Measurements from ENCODE around the gene CCR5AS.
"Not testable (repeated sequence)": the region's sequence is repeated elsewhere in the genome, so short reads cannot be mapped to it uniquely, and the experiment has no call there.

The CCR5AS gene

DNA sequence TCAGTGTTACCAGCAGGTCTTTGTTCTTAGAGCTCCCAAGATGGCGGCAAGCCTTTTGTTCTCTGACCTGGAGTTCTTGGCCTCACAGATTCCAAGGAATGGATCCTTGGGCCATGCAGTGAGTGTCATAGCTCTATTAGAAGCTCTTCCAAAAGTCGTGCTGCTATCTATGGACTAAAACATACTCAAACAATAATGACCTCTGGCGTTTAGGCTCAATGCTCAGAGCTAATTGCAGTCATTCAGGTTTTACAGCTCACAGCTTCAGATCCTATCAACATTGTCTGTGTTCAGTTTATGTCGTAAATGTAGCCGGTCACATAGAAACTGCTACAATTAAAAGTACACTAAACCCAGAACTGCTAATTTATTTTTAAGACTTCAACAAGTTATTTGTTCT, 22.4 kb upstream of the CCR5AS start:
- no peak for DNase-seq (ENCODE audit: low read depth)

DNA sequence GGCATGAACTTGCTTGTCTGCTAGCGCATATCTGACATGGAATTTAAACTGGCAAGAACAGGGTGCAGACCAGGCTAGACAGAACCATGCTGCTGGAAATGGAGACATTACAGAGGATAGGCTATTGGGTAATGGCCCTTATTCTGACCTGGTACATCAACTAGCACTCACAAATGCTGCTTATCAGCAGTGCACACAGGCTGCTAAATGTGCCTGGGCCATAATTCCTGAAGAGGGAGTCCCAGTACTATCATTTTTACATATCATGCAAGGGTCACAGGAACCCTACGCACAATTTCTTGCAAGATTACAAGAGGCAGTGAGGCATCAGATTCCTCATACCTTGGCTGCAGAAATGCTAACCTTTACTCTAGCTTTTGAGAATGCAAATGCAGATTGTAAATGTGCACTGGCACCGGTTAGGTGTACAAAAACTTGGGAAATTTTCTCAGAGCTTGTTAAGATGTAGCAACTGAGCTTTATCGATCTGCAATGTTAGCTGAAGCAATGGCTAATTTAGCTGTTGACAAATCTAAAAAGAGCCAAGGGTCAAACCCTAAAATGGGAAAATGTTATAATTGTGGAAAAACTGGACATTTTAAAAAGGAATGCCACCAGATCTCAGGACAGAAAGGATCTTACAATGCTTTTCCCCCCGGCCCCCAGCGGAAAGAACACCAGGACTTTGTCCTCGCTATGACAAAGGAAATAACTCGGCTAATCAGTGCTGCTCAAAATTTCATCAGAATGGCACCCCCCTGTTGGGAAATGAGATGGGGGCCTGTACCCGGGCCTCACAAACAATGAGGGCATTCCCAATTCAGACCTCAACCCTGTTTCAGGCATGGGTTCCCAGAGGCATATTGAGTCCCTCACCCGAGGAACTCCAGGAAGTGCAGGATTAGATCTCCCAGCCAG, 21.3 kb upstream of the CCR5AS start:
- DNase-seq (ENCODE audit: low read depth) = no peak

GRCh38 chr3:46427404-46427803, 20.5 kb upstream of the CCR5AS start:
- not testable (repeated sequence) for DNase-seq (ENCODE audit: low read depth)

- not testable (repeated sequence) for DNase-seq (ENCODE audit: low read depth)
These were observed 19.6 kb upstream of the CCR5AS start for GRCh38 chr3:46426476-46426875.

GRCh38 chr3:46423588-46423987, 16.7 kb upstream of the CCR5AS start:
- no peak for DNase-seq (ENCODE audit: low read depth)

DNA sequence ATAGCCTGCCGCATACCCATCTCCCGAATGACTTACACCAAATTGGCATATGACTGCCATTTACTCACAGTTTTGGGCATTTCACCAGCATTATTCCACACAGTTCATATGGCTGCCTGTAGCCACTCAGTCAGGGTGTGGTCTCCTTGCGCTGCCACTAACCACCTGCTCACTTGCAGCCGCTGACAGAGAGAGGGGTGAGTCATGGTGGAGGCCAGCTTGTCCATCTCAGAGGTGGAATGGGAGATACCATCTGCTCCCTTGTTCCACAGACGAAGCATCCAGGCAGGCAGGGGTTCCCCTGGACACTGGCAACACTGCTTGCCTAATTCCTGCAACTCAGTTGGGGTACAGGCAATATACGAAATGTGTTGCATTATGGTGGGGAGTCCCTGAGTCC, 15.8 kb upstream of the CCR5AS start:
- DNase-seq (ENCODE audit: low read depth) = no peak

DNA sequence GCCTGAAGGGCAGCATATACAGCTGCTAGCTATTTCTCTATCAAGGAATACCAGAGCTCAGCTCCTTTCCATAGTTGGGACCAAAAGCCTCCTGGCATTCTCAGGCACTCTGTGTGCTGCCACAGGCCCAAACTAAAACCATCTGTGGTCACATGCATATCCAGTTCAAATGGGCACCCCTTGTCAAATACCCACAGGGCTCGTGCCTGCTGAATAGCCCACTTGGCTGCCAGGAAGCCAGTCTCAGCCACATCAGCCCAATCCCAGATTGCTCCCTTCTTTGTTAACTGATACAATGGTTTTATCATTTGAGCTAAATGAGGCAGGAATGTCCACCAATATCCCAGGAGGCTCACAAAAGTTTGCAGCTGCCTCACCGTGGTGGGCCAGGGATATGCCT, 14.1 kb upstream of the CCR5AS start:
- no peak for DNase-seq (ENCODE audit: low read depth)

DNA sequence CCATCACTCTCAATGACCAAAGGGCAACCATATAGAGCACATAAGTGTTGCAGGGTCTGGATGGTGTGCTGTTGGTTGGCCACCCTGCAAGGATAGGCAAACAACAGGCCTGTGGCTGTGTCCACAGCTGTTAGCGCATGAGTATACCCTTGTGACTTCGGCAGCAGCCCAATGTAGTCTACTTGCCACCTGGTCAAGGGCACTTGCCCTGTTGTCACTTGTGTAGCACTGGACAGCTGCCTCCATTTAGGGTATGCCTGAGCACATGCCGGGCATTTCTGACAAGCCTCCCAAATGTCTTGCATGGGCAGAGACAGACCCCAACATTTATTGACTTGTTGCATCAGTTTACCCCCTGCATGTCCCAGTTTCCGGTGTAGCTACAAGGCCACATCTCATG, 12.9 kb upstream of the CCR5AS start:
- no peak for DNase-seq (ENCODE audit: low read depth)

DNA sequence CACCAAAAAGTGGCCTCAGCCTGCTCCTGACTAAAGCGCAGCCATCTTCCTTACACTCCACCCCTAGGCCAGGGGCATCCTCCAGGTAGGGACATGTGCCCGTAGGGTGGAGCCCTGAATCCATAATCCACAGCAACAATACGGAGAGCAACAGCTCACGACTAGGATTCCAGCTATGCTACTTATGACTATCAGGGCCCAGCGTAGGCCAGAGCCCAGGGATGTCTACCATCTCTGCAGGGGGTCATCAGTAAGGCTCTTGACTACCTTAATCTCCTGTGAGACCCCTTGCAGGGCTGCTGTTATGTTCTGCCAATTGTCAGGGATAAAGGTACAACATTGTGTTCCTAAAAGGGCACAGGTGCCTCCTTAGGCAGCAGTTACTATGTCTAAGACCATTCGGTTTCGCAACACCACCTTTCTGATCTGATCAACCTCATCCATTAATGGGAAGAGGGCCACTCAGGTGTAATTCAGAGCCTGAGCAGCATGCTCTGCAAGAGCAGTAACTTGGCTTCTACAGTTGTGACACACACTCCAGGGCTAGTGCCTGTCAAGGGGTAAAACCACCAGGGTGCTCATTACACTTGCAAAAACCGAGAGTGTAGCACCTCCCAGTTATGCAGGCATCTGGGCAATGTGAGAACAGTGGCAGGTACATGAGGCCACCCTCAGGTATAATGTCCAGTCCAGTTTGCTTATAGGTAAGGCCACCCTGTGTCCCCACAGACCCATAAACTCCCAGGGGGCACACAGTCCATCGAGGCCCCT, 11.2 kb upstream of the CCR5AS start:
- no peak for DNase-seq (ENCODE audit: low read depth)

- DNase-seq (ENCODE audit: low read depth) = no peak
These were observed 10.1 kb upstream of the CCR5AS start for GRCh38 chr3:46416811-46417510.

DNA sequence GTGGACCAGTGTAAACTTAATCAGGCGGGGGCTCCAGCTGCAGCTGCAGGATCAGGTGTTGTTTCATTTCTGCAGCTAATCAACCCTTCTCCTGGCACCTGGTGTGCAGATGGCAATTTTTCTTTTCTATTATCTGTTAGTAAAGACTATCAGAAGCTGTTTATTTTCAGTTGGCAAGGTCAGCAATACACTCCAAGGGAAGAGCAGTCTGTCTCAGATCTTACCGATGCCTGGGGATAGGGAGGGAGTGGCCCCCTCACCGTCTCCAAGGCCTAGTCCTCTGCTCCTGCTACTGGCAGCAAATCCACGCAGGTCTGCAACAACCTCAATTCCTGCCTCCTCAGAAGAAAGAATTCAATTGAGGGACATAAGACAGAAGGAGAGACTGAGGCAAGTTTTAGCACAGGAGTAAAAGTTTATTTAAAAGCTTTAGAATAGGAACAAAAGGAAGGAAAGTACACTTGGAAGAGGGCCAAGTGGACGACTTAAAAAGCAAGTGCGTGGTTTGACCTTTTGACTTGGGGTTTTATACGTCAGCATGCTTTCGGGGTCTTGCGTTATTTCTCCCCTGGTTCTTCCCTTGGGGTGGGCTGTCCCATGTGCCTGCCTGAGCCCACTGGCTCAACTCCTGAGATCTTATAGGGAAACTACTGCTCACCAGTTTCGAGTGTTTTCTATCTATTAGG, 9.4 kb upstream of the CCR5AS start:
- DNase-seq (ENCODE audit: low read depth) = no peak

DNA sequence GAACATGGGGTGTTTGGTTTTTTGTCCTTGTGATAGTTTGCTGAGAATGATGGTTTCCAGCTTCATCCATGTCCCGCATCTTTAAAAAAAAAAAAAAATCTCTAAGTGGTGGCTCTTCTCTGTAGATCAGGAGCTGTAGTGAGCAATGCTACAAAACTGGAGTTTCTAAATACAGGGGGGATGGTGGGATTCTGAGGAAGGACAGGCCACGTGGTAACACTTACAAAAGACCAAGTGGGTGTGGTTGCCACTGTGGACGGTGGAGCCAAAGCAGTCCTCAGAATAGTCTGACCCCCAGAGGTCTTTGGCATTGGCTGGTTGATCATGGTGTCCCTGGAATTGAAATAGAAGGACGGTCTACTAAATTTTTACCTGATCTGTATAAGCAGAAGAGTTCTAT, 7.9 kb upstream of the CCR5AS start:
- DNase-seq (ENCODE audit: low read depth) = no peak

DNA sequence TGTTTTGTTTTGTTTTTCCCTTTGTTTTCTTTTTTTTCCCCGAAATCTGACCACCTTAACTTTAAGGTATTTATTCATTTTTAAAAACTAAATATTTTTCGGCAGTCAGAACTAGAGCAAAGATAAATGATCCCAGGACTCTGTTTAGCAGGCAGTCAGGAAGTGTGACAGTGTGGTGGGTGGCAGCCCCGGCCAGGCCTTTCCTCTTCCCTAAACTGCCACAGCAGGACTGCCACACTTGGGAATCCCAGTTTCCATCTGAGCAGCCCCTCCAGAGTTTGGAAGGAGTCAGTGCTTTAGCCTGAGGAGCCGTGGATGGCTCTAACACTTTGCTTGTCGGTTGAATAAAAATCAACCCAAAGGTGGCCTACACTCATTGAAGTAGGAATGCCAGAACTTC, 7.1 kb upstream of the CCR5AS start:
- no peak for DNase-seq (ENCODE audit: low read depth)

GRCh38 chr3:46412786-46413298, 6.0 kb upstream of the CCR5AS start:
- DNase-seq (ENCODE audit: low read depth) = no peak

- no peak for DNase-seq (ENCODE audit: low read depth)
These were observed 4.4 kb upstream of the CCR5AS start for GRCh38 chr3:46411271-46411670.

GRCh38 chr3:46410669-46411068, 3.8 kb upstream of the CCR5AS start:
- no peak for DNase-seq (ENCODE audit: low read depth)

DNA sequence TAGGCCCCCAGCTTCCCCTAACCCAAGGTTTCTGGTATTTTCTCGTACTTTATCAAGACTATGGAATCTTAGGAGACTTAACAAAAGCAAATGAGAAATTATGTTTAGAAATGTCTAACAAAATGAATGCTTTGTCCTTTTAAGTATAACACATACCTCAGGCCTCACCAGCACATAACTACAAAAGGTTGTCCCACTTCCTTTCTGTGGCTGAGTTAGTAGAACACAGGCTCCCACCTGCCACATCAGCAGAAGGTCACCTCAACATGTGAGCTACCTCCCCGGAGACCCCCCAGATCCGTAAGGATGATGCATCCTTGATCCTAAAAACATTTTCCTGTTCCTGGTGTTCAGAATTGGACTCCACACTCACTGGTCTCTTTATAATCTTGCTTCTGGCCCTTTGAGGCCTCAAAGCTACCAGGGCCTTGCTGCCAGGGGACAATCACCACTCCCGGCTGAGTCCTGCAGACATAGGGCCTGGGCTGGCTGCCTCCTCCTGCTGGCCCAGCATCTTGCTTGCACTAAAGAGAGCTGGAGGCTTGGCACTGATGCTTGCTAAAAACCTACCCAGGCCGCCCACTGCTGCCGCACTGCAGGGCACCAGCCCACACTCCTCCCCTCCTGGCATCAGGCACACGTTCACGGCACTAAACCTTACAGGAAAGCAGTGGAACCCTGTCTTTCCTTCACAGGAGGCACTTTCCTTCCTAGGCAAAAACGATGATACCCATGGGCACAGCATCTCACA, 3.0 kb upstream of the CCR5AS start:
- DNase-seq (ENCODE audit: low read depth) = no peak

DNA sequence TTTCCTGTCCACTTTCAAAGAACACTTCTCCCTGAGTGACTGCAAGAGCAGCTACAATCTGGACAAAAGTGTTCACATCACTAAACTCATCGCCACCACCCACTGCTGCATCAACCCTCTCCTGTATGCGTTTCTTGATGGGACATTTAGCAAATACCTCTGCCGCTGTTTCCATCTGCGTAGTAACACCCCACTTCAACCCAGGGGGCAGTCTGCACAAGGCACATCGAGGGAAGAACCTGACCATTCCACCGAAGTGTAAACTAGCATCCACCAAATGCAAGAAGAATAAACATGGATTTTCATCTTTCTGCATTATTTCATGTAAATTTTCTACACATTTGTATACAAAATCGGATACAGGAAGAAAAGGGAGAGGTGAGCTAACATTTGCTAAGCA, 2.0 kb upstream of the CCR5AS start:
- no peak for DNase-seq (ENCODE audit: low read depth)

DNA sequence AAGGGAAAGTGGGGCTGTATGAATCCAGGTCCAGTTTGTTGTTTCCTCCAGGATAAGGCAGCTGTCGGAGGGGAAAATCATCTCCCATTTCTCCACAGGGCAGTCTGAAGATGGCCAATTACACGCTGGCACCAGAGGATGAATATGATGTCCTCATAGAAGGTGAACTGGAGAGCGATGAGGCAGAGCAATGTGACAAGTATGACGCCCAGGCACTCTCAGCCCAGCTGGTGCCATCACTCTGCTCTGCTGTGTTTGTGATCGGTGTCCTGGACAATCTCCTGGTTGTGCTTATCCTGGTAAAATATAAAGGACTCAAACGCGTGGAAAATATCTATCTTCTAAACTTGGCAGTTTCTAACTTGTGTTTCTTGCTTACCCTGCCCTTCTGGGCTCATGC, 1.1 kb upstream of the CCR5AS start:
- DNase-seq (ENCODE audit: low read depth) = no peak

DNA sequence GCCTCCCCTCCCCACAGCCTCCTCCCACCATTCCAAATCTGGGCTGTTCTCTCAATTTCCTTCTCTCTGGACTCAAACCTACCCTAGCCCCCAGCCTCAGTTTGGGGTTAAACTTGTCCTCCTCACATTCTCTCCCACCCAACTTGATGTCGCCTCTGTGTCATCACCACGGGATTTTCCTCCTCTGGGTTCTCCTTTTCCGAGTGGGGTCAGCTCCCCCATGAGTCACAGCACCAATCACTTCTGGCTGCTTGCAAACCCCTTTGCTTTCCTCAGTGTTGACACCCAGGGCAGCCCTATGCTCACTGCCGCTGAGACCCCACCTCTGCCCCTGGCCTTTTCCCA, 451 bp downstream of the CCR5AS start:
- no peak for DNase-seq (ENCODE audit: low read depth)

DNA sequence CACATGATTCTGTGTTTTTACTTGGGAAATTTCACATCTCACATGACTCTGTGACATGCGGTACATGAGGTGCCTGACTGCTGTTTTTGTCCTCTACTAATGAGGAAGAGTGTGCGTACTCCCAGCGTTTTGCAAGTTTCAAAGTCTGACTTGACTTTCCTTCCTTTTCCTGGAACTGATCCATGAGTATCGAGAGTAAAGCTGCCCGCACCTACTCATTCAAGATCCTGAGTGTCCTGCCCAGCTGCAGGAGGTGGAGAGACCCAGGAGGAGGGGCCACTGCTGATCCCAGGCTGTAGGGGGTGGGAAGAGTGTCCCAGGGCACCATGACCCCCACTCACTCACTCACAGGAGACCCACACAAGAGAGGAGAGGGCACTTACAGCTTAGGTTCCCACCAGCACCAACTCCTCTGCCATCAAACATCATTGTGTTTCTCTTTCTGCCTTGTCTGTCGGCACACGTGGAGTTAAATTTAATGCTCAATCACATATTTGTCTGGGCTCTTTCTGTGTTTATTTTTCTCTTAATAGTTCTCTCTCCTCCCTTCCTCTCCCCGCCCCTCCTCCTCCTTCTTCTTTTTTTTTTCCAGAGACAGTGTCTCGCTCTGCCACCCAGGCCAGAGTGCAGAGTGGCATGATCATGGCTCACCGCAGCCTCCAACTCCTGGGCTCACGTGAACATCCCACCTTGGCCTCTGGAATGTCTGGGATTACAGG, 1.4 kb downstream of the CCR5AS start:
- DNase-seq (ENCODE audit: low read depth) = no peak
